GM12864 (cell line): Measurements from ENCODE around the gene CD52.

ENCODE experiments used
- DNase-seq: peaks from one replicate; pipeline ENCODE4 v3.0.0-alpha.2; 2011; ENCODE audit warnings: low read depth
- H3K4me3 ChIP-seq: 2 replicates; pipeline ENCODE4 v1.5.1; 2011; ENCODE audit warnings: mild to moderate bottlenecking, low read depth, low read length, control low read depth
- TF ChIP-seq, protein P1 (sequence below): IDR thresholded peaks from 2 replicates; pipeline ENCODE4 v1.5.1; 2011; ENCODE audit warnings: low read depth, mild to moderate bottlenecking, moderate library complexity, low read length, control low read depth, inconsistent platforms; ENCODE audit errors: missing control alignments

CD52 gene

DNA sequence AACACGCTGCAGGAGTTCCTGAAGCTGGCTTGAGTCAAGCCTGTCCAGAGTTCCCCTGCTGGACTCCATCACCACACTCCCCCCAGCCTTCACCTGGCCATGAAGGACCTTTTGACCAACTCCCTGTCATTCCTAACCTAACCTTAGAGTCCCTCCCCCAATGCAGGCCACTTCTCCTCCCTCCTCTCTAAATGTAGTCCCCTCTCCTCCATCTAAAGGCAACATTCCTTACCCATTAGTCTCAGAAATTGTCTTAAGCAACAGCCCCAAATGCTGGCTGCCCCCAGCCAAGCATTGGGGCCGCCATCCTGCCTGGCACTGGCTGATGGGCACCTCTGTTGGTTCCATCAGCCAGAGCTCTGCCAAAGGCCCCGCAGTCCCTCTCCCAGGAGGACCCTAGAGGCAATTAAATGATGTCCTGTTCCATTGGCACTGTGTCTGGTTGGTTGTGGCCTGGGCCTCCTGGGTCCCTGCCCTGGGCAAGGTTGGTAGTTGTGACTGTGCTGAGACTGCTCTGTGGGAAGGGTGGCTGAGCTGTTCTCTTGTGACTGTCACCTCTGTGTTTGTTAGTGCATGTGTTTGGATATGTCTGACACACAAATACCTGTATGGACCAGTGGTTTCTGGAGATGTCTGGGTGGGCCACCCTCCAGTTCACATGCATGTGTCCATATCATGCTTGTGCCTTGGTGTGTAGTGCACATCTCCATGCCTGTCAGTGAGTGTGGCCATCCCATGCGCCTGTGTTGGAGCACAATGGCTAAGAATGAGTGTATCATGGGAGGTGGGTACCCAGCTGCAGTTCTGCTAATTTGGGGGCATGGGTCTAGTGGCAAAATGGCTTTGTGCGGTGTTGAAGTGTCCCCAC lies 36.4 kb upstream of the CD52 start:
- peak overlapping the region; percentile 83 for H3K4me3 ChIP-seq
- no peak for DNase-seq
- TF ChIP-seq, protein P1, sequence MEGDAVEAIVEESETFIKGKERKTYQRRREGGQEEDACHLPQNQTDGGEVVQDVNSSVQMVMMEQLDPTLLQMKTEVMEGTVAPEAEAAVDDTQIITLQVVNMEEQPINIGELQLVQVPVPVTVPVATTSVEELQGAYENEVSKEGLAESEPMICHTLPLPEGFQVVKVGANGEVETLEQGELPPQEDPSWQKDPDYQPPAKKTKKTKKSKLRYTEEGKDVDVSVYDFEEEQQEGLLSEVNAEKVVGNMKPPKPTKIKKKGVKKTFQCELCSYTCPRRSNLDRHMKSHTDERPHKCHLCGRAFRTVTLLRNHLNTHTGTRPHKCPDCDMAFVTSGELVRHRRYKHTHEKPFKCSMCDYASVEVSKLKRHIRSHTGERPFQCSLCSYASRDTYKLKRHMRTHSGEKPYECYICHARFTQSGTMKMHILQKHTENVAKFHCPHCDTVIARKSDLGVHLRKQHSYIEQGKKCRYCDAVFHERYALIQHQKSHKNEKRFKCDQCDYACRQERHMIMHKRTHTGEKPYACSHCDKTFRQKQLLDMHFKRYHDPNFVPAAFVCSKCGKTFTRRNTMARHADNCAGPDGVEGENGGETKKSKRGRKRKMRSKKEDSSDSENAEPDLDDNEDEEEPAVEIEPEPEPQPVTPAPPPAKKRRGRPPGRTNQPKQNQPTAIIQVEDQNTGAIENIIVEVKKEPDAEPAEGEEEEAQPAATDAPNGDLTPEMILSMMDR = no peak

DNA sequence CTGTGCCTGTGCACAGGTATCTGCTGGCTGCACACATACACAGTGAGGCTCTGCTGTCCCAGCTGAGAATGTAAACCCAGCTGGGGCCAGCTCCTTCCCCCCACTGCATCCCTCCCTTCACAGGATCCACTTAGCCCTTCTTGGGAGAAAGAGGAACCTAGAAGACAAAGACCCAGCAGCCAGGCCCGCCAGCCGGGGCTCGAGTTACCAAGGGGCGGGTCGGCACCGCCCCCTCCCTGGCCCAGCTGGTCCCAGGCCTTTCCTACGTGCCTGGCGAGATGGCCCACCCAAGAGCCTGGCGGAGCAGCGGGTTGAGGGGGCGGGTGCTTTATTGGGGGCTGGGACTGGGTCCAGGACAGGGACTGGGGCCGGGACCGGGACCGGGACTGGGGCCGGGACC lies 35.8 kb upstream of the CD52 start:
- no peak overlapping the region for H3K4me3 ChIP-seq
- no peak for DNase-seq
- TF ChIP-seq, protein P1 = no peak

DNA sequence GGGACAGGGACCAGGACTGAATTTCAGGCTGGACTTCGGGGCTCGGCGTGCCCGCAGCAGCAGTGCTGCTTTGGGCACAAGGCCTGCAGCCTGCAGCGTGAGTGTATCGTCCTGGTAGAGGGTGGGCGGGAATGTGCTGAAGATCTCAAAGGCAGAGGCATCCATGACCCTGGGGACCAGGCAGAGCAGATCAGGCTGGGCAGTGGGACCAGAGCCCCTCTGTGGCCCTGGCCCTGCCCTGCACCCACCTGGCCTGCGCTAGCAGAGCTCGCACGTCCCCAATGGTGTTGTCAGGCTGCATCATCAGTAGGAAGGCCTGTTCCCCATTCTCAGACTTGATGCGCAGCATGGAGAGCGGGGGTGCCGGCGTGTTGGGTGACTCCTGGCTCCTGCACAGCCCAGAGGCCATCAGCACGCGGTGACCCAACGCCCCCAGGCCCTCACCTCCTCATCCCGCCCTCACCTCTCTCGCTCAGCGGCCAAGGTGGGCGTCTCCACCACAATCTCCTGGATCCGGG lies 35.3 kb upstream of the CD52 start:
- TF ChIP-seq, protein P1 = no peak
- H3K4me3 ChIP-seq = no peak overlapping the region
- DNase-seq = no peak

DNA sequence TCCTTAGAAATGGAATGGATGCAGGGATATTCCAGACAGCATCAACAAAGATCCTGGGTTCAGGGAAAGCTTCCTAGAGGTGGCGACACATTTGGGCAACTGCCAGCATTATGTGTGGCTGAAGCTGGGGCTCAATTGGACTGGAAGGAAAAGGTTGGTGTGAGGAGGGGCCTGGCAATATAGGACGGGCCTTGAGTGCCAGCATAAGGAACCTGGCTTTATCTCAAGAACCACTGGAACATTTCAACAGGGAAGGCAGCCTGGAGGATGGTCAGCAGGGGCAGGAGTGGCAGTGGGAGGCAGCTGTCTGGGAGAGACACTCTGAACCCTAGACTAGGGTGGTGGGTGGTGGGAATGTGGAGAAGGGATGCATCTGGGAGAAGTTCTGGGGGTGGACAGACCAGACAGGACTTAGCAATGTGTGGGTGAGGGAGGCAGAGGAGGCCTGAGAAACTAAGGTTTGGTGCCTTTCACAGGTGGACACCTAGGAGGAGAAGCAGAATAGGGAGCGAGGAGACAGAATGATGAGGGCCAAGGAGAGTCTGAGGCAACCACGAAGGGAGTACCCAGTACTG lies 34.4 kb upstream of the CD52 start:
- no peak overlapping the region for H3K4me3 ChIP-seq
- no peak for DNase-seq
- TF ChIP-seq, protein P1 = no peak

DNA sequence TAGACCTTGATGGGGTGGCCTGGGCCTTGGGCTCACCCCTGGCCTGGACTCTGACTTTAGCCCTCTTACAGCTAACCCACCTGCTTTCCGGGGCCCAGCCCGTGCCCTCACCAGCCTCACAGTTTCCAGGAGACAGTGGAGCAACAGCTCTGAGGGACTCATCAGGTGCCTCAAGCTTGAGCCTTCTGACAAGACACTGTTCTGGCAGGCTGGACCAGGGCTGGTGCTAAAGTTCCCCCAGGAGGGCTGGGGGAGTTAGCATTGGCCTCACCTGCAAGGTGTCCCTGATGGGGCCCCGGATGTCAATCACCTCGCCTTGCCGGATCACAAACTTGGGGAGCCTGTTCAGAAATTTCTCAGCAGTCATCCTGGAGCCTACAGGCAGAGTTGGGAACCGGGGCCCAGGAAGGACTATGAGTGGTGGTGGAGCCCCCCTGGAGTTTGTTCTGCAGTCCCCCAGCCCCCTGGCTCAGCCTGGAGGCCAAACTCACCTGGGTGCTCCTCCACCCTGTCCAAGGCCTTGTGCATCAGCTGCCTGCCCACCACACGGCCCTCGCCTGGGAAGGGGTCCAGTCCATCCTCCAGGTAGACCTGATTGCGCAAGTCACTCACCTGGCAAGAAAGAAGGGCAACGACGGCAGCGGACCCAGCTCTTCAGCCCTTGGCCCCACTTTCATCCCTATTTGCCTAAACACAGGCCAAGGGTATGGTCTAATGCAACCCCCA lies 33.7 kb upstream of the CD52 start:
- TF ChIP-seq, protein P1 = no peak
- DNase-seq = no peak
- H3K4me3 ChIP-seq = no peak overlapping the region

DNA sequence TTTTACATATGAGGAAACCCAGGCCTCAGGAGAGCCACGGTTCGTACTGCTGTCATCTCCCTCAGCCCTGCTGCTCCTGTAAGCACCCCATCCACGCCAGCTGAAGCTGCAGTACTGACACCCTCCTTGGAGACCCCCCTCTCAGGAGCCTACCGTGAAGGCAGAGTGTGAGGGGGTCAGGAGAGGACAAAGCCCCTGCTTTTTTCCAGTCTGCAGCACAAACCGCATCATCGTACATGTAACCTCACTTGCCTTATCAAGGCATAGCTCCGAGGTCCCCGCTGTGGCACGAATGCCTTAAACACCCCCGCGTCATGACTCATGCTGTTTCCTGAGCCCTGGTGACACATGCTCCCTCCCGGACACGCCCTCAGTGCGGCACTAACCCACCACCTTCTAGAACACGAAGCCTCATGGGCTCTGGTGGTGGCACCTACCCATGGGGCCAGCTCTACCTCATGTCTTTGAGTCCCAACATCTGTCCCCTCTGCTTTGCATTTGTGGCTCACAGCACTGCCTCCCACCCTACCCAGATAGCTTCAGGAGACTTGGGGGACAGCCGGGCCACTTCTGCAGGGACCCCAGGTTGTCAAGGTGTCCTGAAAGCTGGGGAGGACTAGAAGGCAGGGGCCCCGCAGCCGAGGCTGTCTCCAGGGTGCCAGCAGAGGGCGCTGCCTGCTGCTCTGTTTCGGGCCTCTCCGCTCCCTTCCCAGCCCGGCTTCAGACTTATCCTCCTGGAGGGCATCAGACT lies 33.0 kb upstream of the CD52 start:
- no peak for DNase-seq
- TF ChIP-seq, protein P1 = peak; percentile 96
- no peak overlapping the region for H3K4me3 ChIP-seq
